HCT116 (cell line): ENCODE measurements around the gene FFAR1. TPM values are rescaled to one million over a fixed set of nuclear protein-coding genes. Genes with fewer than 3 reads are reported as not detected.

Experiments used
- ATAC-seq: fragments of 200-7000 bp; cut with Tn5 transposase; 2 replicates; pipeline ENCODE4 v1.9.1; 2020; ENCODE audit warnings: mild to moderate bottlenecking, moderate library complexity
- BruUV-seq: library from RNA; stranded (reverse); fragments of 400-500 nt; replicated peaks from 2 replicates; lab custom pipeline; 2021; lab: Mats Ljungman, UMichigan
- CTCF ChIA-PET: fragments of 300-600 bp; sonication (Branson Sonifier 250); formaldehyde crosslinking; loops from one replicate; lab custom pipeline; 2021; ENCODE audit warnings: antibody characterized with exemption; lab: Charles Lee
- POLR2A ChIA-PET: fragments of 300-600, 350-600 bp; sonication (Branson Sonifier 250); formaldehyde crosslinking; loops from one replicate; lab custom pipeline; 2021; ENCODE audit warnings: antibody characterized with exemption; lab: Charles Lee
- RAD21 ChIA-PET, 2 experiments: fragments of 300-600 bp; sonication (Branson Sonifier 250); formaldehyde crosslinking; loops; one replicate each; lab custom pipeline; 2023; ENCODE audit warnings: low total read pairs in 2 of 2; ENCODE audit not compliant: uncharacterized antibody in 2 of 2, unreplicated experiment in 2 of 2, low non-redundant PET in 1 of 2; lab: Charles Lee
- DNase-seq: peaks from one replicate; pipeline ENCODE4 v3.0.0-alpha.2; 2010; ENCODE audit warnings: low read depth, low spot score
- H2AFZ ChIP-seq: fragments of 200-600 bp; shearing (Covaris generic), sonication (generic); 2 replicates; pipeline ENCODE4 v1.6.1; 2017; ENCODE audit warnings: low read depth, mixed run types, mixed read lengths, antibody characterized with exemption, low read length; ENCODE audit not compliant: poor library complexity, severe bottlenecking
- H3K27ac ChIP-seq: 2 replicates; pipeline ENCODE4 v1.5.1; 2012; ENCODE audit warnings: low read depth, low read length
- H3K27me3 ChIP-seq: fragments of 200-600 bp; sonication (generic); 2 replicates; pipeline ENCODE4 v1.6.1; 2016; ENCODE audit warnings: mixed run types, low read length, mixed read lengths; ENCODE audit not compliant: insufficient read depth
- H3K36me3 ChIP-seq, 2 experiments: fragments of 200-500 bp in 1 of 2; fragments of 200-600 bp in 1 of 2; sonication (Bioruptor generic) in 1 of 2; sonication (generic) in 1 of 2; 2 replicates each; pipeline versions ENCODE4 v1.5.1 to v1.6.1; 2014 to 2016; ENCODE audit warnings: low read length in 2 of 2, inconsistent platforms in 1 of 2, mixed read lengths in 1 of 2, mixed run types in 1 of 2; ENCODE audit not compliant: insufficient read depth in 2 of 2, control insufficient read depth in 1 of 2
- H3K4me1 ChIP-seq, 2 experiments: fragments of 200-600 bp in 1 of 2; sonication (generic) in 1 of 2; 2 replicates each; pipeline versions ENCODE4 v1.5.1 to v1.6.1; 2012 to 2017; ENCODE audit warnings: low read length in 2 of 2, inconsistent platforms in 1 of 2, mild to moderate bottlenecking in 1 of 2, mixed read lengths in 1 of 2, mixed run types in 1 of 2, moderate library complexity in 1 of 2; ENCODE audit not compliant: insufficient read depth in 2 of 2, control insufficient read depth in 1 of 2
- H3K4me2 ChIP-seq: fragments of 200-600 bp; sonication (generic); 2 replicates; pipeline ENCODE4 v1.6.1; 2017; ENCODE audit warnings: mixed run types, low read length, mixed read lengths
- H3K4me3 ChIP-seq, 2 experiments: fragments of 200-600 bp in 1 of 2; sonication (generic) in 1 of 2; replicated peaks in 1 of 2; 2 replicates each; pipeline ENCODE4 v1.5.1; 2011 to 2016; ENCODE audit warnings: low read length in 2 of 2, control low read depth in 1 of 2, low read depth in 1 of 2, mild to moderate bottlenecking in 1 of 2, mixed read lengths in 1 of 2, mixed run types in 1 of 2
- H3K79me2 ChIP-seq: fragments of 200-600 bp; sonication (generic); 2 replicates; pipeline ENCODE4 v1.6.1; 2017; ENCODE audit warnings: mild to moderate bottlenecking, mixed run types, low read length, moderate library complexity, mixed read lengths; ENCODE audit not compliant: insufficient read depth
- H3K9ac ChIP-seq: fragments of 200-600 bp; sonication (generic); 2 replicates; pipeline ENCODE4 v1.6.1; 2016; ENCODE audit warnings: low read length, mixed read lengths
- H3K9me2 ChIP-seq: fragments of 200-600 bp; sonication (generic), shearing (Covaris generic); 2 replicates; pipeline ENCODE4 v1.6.1; 2017; ENCODE audit warnings: mixed run types, mild to moderate bottlenecking, moderate library complexity; ENCODE audit not compliant: insufficient read depth
- H3K9me3 ChIP-seq, 2 experiments: fragments of 200-500 bp in 1 of 2; fragments of 200-600 bp in 1 of 2; sonication (Bioruptor generic) in 1 of 2; sonication (generic) in 1 of 2; 2 replicates each; pipeline ENCODE4 v1.6.1; 2014 to 2017; ENCODE audit warnings: low read length in 2 of 2, mixed read lengths in 2 of 2, inconsistent platforms in 1 of 2, low read depth in 1 of 2, mild to moderate bottlenecking in 1 of 2, mixed run types in 1 of 2, moderate library complexity in 1 of 2; ENCODE audit not compliant: control insufficient read depth in 1 of 2, insufficient read depth in 1 of 2
- H4K20me1 ChIP-seq: fragments of 200-600 bp; sonication (generic), shearing (Covaris generic); 2 replicates; pipeline ENCODE4 v1.6.1; 2017; ENCODE audit warnings: mixed run types, mild to moderate bottlenecking, moderate library complexity; ENCODE audit not compliant: insufficient read depth
- ATF3 ChIP-seq: IDR thresholded peaks from 2 replicates; pipeline ENCODE4 v1.6.1; 2012
- EZH2phosphoT487 ChIP-seq: fragments of 200-600 bp; IDR thresholded peaks from 2 replicates; pipeline ENCODE4 v1.6.1; 2018; ENCODE audit warnings: antibody characterized with exemption, borderline replicate concordance
- POLR2A ChIP-seq: IDR thresholded peaks from 2 replicates; pipeline ENCODE4 v1.7.0; 2011; ENCODE audit warnings: borderline replicate concordance; ENCODE audit not compliant: insufficient read depth, insufficient read length; ENCODE audit errors: extremely low read depth
- POLR2AphosphoS5 ChIP-seq: IDR thresholded peaks from 2 replicates; pipeline ENCODE4 v1.6.1; 2011; ENCODE audit warnings: mild to moderate bottlenecking, low read depth, low read length, moderate library complexity
- RAD21 ChIP-seq: IDR thresholded peaks from 2 replicates; pipeline ENCODE4 v1.6.1; 2012; ENCODE audit warnings: low read depth, mild to moderate bottlenecking
- REST ChIP-seq: IDR thresholded peaks from 2 replicates; pipeline ENCODE4 v1.6.1; 2012; ENCODE audit warnings: low read depth
- SIN3A ChIP-seq: IDR thresholded peaks from 2 replicates; pipeline ENCODE4 v1.6.1; 2012; ENCODE audit warnings: low read depth
- TCF7L2 ChIP-seq: IDR thresholded peaks from 2 replicates; pipeline ENCODE4 v1.7.0; 2011; ENCODE audit warnings: borderline replicate concordance, inconsistent platforms; ENCODE audit not compliant: insufficient read depth, insufficient read length; ENCODE audit errors: extremely low read depth
- intact Hi-C: fragments of 100-400 bp; cut with micrococcal nuclease; formaldehyde crosslinking; loops from 2 replicates; pipeline ENCODE4 v1.10.0; 2022
- total RNA-seq: library from RNA; stranded (reverse); gene quantifications from one replicate; pipeline ENCODE4 v1.2.1, GENCODE V29; 2021; ENCODE audit not compliant: unreplicated experiment

FFAR1 gene
- total RNA-seq, 1 experiment from 2014 or later = not detected

GRCh38 chr19:35309481-35310279, 38.0 kb upstream of the FFAR1 start:
- Histone ChIP-seq H2AFZ (no peak overlapping the region), H3K9me3 (no peaks in the 10 kb centered on the region), H3K9ac (no peak overlapping the region), H3K9me2 (no peaks in the 10 kb centered on the region), H4K20me1 (no peaks in the 10 kb centered on the region), H3K4me2 (no peak overlapping the region), H3K27me3 (no peaks in the 10 kb centered on the region), H3K79me2 (no peaks in the 10 kb centered on the region), H3K27ac (no peak overlapping the region), H3K4me3 (no peak overlapping the region), H3K4me1 (peaks cover 8 to 31% of the 10 kb centered on the region in 2 experiments; a peak in 3 of 4 replicates), H3K36me3 (no peaks in the 10 kb centered on the region)
- ChIA-PET RAD21 (no interaction called here), POLR2A (interaction anchor here (1.3 kb wide), 1 partner anchor 10 kb away, joined by 3 read pairs; no protein-coding TSS in a partner anchor), CTCF (no interaction called here)
- no peak for TF ChIP-seq RAD21
- TF ChIP-seq POLR2AphosphoS5 = no peak
- TF ChIP-seq REST = no peak
- BruUV-seq = no TSS peak
- DNase-seq (no peak), ATAC-seq (no peak)
- intact Hi-C loops = no loop called here

GRCh38 chr19:35310331-35310730, 37.4 kb upstream of the FFAR1 start:
- H3K4me3 ChIP-seq = no peak overlapping the region
- peaks cover 8 to 31% of the 10 kb centered on the region in 2 experiments; a peak in 3 of 4 replicates for H3K4me1 ChIP-seq
- no peaks in the 10 kb centered on the region for H3K9me3 ChIP-seq

More at GRCh38 chr19:35310331-35310730, 37.4 kb upstream of the FFAR1 start:
- H2AFZ ChIP-seq = no peak overlapping the region
- H3K9ac ChIP-seq = no peak overlapping the region
- no TSS peak for BruUV-seq
- no peaks in the 10 kb centered on the region for H4K20me1 ChIP-seq
- intact Hi-C loops = no loop called here
- ChIA-PET RAD21 (no interaction called here), CTCF (no interaction called here), POLR2A (interaction anchor here (1.3 kb wide), 1 partner anchor 10 kb away, joined by 3 read pairs; no protein-coding TSS in a partner anchor)
- no peaks in the 10 kb centered on the region for H3K27me3 ChIP-seq
- TF ChIP-seq ATF3 (no peak), EZH2phosphoT487 (no peak), TCF7L2 (no peak), SIN3A (no peak), REST (no peak), POLR2A (no peak)
- no peaks in the 10 kb centered on the region for H3K36me3 ChIP-seq
- no peak for DNase-seq
- no peak for ATAC-seq
- H3K4me2 ChIP-seq = no peak overlapping the region
- no peaks in the 10 kb centered on the region for H3K9me2 ChIP-seq
- H3K27ac ChIP-seq = no peak overlapping the region
- no peaks in the 10 kb centered on the region for H3K79me2 ChIP-seq
